GM18868 (cell line): Measurements from ENCODE around the gene COLEC12.

Source experiments
- ATAC-seq: cut with Tn5 transposase; IDR thresholded peaks from one replicate; pipeline ENCODE4 v1.9.1; 2021; ENCODE audit warnings: mild to moderate bottlenecking, moderate library complexity; ENCODE audit not compliant: unreplicated experiment

Gene COLEC12

GRCh38 chr18:392928-393573, 107.5 kb downstream of the COLEC12 start:
- no peak for ATAC-seq

DNA sequence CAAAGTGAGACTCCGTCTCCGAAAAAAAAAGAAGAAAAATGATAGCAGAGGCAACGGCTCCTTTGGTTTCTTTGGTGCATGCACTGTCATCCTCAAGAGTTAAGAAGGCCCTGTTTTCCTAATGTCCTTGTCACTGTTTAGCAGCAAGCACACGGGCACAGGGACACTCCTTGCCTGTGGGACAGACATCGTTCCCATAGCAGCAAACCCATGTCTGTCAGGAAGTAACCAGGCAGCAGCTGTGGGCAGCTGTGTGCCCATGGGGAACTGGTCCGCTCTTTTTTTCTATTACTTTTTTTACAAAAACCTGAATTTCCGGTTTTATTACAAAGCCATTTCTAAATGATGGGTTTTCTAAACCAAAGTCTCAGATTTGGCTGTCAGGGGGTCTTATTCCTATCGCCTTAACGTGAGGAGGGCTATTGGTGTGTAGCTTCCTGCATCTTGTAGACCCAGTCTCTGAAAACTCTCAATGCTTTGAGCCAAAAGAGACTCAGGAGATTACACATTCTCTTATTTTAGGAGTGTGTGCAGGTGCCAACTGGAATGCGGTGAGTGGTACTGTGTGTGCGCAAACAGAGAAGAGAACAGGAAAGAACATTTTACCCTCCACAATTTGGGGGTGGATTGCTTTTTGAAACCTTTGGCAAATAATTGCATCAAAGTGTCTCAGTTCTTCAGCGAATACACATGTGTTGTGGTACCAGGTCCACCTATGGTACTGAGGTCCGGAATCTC, 109.6 kb downstream of the COLEC12 start:
- no peak for ATAC-seq

GRCh38 chr18:389658-390357, 110.7 kb downstream of the COLEC12 start:
- ATAC-seq: no peak

GRCh38 chr18:388200-388599, 112.3 kb downstream of the COLEC12 start:
- no peak for ATAC-seq

- no peak for ATAC-seq
These were observed 113.5 kb downstream of the COLEC12 start for GRCh38 chr18:386994-387393.

DNA sequence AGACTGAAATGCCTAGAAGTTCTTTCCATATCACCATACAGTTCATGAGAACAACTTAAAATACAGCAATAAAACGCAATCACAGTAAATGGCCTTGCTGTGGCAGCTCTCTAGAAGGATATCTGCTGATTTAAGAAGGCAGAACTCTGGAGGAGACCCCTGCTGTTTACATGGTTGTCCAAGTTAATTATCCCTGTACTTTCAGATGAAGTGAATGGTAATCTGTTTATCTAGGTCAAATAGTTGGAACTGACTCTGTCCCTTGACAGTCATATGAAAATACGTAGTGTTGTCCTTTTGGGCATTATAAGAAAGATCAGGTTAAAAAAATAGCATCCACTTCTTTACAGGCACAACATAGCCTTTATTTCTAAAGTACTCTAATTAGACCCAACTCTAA, 115.6 kb downstream of the COLEC12 start:
- no peak for ATAC-seq

DNA sequence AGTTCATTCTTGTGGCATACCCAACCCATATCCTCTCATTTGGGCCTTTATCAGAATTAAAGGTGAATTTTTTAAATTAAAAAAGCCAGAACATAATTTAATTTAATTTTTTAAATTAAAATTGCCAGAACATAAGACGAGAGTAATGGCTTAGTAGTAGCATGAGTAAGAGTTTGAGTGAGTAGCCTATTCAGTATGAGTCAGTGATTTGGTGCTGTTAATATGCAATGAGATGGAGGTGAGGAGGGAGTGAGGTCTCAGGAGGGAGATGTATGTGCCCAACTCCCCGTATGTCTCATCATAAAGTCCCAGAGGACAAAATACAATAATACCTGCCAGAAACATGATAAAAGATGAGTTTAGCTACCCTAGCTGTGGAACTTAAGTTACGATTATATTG, 117.4 kb downstream of the COLEC12 start:
- ATAC-seq: no peak

- ATAC-seq: no peak
These were observed 118.0 kb downstream of the COLEC12 start for GRCh38 chr18:382423-382984.

GRCh38 chr18:379681-380330, 120.7 kb downstream of the COLEC12 start:
- no peak for ATAC-seq

DNA sequence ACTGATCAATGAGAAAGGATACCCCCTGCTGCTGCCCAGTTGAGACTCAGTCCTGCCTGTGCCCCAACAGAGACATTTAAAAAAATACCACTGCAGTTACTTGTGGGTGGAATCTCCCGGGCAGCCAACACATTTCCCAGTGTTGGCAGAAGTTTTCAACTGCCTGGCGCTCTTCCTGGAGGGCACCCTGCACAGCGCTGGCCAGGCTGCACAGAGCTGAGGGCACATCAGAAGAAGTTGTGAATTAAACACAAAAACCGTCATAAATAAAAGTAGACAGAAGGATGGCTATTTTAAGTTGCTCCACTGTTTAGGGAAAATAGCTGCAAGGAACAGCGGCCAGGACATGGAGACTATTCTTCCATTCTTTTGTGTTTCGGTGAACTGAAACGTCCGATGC, 122.4 kb downstream of the COLEC12 start:
- ATAC-seq: no peak

- ATAC-seq: no peak
These were observed 123.4 kb downstream of the COLEC12 start for GRCh38 chr18:377088-377487.

GRCh38 chr18:376311-376710, 124.2 kb downstream of the COLEC12 start:
- no peak for ATAC-seq

- peak; percentile 60 for ATAC-seq
These were observed 125.8 kb downstream of the COLEC12 start for GRCh38 chr18:374721-375168.

GRCh38 chr18:373780-374179, 126.7 kb downstream of the COLEC12 start:
- ATAC-seq: no peak

- ATAC-seq: no peak
These were observed 128.9 kb downstream of the COLEC12 start for GRCh38 chr18:371609-371982.

- ATAC-seq: no peak
These were observed 129.5 kb downstream of the COLEC12 start for GRCh38 chr18:370751-371608.

GRCh38 chr18:369224-370015, 131.1 kb downstream of the COLEC12 start:
- ATAC-seq: no peak

DNA sequence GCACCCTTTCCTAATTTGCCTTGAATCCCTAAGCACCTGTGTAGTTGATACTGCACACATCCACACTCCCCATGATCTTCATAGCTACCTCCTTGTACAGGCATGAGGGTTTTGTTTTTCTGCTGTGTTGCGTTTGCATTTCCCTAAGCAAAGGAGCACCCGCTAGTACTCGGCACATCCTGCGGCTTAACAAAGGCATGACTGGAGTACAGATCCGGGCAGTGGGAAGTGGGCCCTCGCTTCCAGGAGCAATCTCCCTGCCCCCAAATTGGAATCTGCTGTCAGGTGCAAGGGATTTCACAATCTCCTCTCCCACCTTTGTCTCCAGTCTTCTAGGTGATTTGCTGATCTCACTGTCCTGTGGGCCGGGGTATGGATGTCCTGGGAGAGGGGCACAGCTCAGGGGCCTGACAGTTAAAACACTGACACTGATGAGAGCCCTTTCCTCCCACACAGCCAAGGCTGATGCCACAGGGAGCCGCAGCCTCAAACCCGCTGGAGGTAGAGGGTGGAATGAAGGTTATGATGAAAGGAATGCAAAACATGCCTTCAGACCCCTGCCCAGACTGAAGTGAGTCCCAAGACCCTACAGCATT, 133.9 kb downstream of the COLEC12 start:
- ATAC-seq: no peak

DNA sequence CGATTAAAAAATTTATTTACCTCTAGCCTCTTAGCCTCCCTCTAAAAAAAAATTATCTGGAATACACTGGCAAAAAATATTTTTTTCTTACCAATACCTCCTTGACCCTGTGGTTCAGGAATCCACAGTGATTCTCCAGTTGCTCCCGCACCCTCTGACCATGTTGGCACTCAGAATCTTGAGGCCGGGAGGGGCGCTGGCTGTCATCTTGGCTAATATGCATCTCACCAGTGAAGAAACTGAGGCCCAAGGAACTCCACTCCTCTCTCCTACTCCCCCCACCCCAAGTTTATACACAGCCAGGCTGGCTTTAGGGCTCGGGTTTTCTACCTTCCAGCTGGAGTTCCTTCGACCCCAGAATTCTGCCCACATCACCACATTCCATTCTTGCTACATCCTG, 134.8 kb downstream of the COLEC12 start:
- no peak for ATAC-seq
